ACHN (cell line): ENCODE measurements around the gene ARID3A.

Experiments
- DNase-seq: peaks from one replicate; pipeline ENCODE4 v3.0.0-alpha.2; 2015
- in situ Hi-C: cut with HindIII; loops from 2 replicates; pipeline ENCODE4 v1.10.0; 2017; ENCODE audit warnings: low sequenced_read_pairs, low pct_ligation_motif_present, low pct_unique_long_range_greater_than_20kb

ARID3A gene

GRCh38 chr19:971795-972194 lies 46.0 kb downstream of the ARID3A start:
- in situ Hi-C loops: no loop called here

GRCh38 chr19:972281-972680 lies 46.4 kb downstream of the ARID3A start:
- no peak for DNase-seq
- in situ Hi-C loops: no loop called here

More at GRCh38 chr19:971795-972194, 46.0 kb downstream of the ARID3A start:
- no peak for DNase-seq

GRCh38 chr19:973726-974563 lies 48.1 kb downstream of the ARID3A start:
- in situ Hi-C loops: no loop called here

GRCh38 chr19:974564-975257 lies 48.9 kb downstream of the ARID3A start:
- in situ Hi-C loops: no loop called here
- no peak for DNase-seq

More at GRCh38 chr19:973726-974563, 48.1 kb downstream of the ARID3A start:
- no peak for DNase-seq

- DNase-seq: no peak
- in situ Hi-C loops: no loop called here
Measured at GRCh38 chr19:976476-976875, 50.6 kb downstream of the ARID3A start.

- DNase-seq: no peak
- in situ Hi-C loops: no loop called here
Measured at GRCh38 chr19:977058-977464, 51.2 kb downstream of the ARID3A start.

- no peak for DNase-seq
- in situ Hi-C loops: no loop called here
Measured at GRCh38 chr19:979318-979741, 53.5 kb downstream of the ARID3A start.

GRCh38 chr19:980133-980998 lies 54.5 kb downstream of the ARID3A start:
- in situ Hi-C loops: no loop called here
- no peak for DNase-seq

- in situ Hi-C loops: no loop called here
- peak; percentile 65 for DNase-seq
Measured at GRCh38 chr19:982567-983170, 56.8 kb downstream of the ARID3A start.

GRCh38 chr19:984165-984967 lies 58.5 kb downstream of the ARID3A start, which contains the start of gene WDR18:
WDR18 (plus strand) TSS chr19:984345; CDS start chr19:984354, 9 bp downstream.
- in situ Hi-C loops: no loop called here
- DNase-seq: peak; percentile 87

- no peak for DNase-seq
- in situ Hi-C loops: no loop called here
Measured at GRCh38 chr19:986083-986482, 60.2 kb downstream of the ARID3A start.

- in situ Hi-C loops: no loop called here
- DNase-seq: no peak
Measured at GRCh38 chr19:988081-988480, 62.2 kb downstream of the ARID3A start.

GRCh38 chr19:988510-988909 lies 62.7 kb downstream of the ARID3A start:
- in situ Hi-C loops: no loop called here
- DNase-seq: no peak

- in situ Hi-C loops: no loop called here
Measured at GRCh38 chr19:989381-990081, 63.7 kb downstream of the ARID3A start.

GRCh38 chr19:990119-990571 lies 64.3 kb downstream of the ARID3A start:
- no peak for DNase-seq
- in situ Hi-C loops: no loop called here

More at GRCh38 chr19:989381-990081, 63.7 kb downstream of the ARID3A start:
- no peak for DNase-seq

GRCh38 chr19:990746-991145 lies 64.9 kb downstream of the ARID3A start:
- in situ Hi-C loops: no loop called here
- no peak for DNase-seq
